Stimulated activated CD4-positive, alpha-beta T cell treated with anti-CD3 and anti-CD28 coated beads, Interleukin-15, amount 100 ng/mL, for 1 hour (primary cell): ENCODE results near the gene RELN.
"Not testable (repeated sequence)": the region's sequence is repeated elsewhere in the genome, so short reads cannot be mapped to it uniquely, and the experiment has no call there.

ENCODE experiments used
- DNase-seq, 2 donors: peaks; one replicate each; pipeline ENCODE4 v3.0.0-alpha.2; 2020; ENCODE audit warnings: low read depth in 1 of 2, low spot score in 1 of 2

RELN gene

DNA sequence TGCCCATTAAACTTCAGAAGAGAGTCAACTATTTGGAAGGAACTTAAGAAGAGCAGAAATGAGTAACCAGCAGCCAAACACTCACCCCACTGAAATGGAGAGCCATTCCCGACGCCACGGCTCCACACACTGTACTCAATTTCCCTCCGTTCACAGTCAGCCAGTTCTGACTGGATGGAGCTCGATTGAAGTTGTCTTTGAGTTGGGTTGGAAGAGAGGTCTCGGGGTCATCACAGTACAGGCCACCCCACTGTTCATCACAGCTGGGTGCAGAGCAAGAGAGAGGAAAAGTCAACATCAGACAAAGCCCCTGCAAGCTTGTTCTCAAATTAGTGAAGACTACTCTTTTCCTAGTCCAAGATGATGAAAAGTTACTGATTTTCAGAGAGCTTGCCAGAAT lies 467.5 kb downstream of the RELN start:
- no peak for DNase-seq

DNA sequence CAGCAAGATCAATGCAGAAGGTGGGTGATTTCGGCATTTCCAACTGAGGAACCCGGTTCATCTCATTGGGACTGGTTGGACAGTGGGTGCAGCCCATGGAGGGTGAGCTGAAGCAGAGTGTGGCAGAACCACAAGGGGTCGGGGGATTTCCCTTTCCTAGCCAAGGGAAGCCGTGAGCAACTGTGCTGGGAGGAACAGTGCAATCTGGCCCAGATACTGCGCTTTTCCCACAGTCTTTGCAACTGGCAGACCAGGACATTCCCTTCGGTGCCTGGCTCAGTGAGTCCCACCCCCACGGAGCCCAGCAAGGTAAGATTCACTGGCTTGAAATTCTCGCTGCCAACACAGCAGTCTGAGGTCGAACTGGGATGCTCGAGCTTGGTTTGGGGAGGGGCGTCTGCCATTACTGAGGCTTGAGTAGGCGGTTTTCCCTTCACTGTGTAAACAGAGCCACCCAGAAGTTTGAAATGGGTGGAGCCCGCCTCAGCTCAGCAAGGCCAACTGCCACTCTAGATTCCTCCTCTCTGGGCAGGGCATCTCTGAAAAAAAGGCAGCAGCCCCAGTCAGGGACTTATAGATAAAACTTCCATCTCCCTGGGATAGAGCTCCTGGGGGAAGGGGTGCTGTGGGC lies 484.8 kb downstream of the RELN start:
- no peak for DNase-seq

DNA sequence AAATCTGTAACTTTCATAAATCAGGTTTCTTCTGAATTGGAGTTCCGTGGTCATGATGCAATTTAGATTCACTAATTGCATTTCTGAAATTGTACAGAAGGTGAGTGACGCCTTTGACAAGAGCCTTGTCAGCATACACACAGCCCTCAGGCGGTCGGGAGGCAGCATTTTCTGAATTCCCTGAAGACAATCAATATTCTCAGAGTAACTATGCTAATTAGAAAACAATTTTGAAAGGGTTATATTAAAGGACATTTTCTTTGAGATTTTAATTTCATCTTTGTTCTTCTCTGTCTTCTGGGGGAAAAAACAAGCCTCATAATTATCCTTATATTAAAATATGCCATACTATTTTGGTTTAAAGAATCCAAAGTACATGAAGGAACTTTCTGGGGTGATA lies 488.3 kb downstream of the RELN start:
- DNase-seq, result no peak

DNA sequence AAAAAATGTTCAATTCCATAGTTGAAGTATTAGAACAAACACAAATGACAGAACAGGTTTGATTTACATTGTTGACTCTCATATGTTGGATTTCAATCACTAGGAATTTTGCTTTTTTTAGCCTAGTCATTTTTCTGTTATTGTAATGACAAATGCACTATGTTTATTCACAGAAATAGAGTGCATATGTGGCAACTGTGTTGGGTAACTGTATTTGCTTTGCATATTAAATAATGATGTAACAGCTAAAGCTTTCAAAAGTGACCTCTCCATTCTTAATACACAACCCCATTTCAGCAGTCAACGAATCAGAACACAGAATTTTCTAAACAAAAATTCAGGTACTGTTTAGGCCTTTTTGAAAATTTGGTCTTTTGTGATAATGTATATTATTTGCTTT lies 489.5 kb downstream of the RELN start:
- no peak for DNase-seq

DNA sequence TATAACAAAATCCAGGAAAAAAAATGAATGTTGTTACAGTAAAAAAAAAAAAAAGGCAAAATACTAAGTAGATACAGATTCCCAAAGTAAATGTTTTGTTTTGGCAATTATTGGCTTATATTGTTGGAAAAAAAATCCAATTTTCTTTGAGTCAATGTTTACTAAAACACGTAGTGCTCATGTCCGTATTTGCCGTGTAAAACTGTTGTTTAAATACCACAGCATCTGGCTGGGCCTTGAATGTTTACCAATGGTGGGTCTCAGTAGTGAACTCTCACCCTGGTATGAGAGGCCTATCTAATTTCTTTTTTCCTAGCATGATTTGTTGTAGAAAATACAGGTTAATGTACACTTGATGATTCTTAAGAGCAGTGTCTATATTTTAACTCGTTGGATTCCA lies 502.0 kb downstream of the RELN start:
- DNase-seq, result no peak

DNA sequence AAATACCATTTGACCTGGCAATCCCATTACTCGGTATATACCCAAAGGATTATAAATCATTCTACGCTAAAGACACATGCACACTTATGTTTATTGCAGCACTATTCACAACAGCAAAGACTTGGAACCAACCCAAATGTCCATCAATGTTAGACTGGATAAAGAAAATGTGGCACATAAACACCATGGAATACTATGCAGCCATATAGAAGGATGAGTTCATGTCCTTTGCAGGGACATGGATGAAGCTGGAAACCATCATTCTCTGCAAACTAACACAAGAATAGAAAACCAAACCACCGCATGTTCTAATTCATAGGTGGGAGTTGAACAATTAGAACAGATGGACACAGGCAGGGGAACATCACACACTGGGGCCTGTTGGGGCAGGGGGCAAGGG lies 502.6 kb downstream of the RELN start:
- not testable (repeated sequence) for DNase-seq

DNA sequence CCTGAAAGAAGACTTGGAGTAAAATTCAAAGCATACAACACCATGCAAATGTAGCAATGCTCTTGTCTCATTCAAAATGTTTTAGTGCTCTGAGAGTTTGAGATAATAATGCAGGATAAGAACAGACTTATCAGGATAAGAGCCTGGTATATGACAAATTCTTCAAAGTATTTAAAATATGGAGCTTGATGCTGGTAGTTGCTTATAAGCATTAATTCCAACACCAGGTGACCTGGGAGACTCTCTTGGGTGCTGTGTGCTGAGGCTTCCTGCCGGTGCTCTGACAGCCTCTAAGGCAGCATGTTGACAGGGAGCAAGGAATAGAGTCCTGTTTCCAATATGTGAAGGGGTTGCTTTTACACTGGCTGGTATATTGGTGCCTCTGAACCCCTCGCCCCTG lies 508.7 kb downstream of the RELN start:
- no peak for DNase-seq

DNA sequence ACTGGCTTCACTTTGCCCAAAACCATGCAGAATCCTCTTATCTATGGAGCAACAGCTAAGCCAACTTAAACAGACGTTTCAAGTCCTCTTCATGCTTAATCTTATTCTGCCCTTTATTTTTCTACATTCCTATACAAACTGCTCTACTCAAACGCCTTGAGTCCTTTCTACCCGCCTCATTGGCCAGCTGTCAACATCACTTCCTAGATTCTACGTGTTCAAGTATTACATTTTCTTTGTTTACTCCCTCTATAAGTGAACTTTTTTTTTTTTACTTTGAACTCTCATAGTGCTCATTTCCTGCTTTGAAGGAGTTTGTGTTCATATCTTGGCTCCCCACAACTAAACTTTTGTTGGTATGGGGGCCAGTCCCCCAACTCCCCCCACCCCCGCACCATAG lies 514.5 kb downstream of the RELN start:
- no peak for DNase-seq

DNA sequence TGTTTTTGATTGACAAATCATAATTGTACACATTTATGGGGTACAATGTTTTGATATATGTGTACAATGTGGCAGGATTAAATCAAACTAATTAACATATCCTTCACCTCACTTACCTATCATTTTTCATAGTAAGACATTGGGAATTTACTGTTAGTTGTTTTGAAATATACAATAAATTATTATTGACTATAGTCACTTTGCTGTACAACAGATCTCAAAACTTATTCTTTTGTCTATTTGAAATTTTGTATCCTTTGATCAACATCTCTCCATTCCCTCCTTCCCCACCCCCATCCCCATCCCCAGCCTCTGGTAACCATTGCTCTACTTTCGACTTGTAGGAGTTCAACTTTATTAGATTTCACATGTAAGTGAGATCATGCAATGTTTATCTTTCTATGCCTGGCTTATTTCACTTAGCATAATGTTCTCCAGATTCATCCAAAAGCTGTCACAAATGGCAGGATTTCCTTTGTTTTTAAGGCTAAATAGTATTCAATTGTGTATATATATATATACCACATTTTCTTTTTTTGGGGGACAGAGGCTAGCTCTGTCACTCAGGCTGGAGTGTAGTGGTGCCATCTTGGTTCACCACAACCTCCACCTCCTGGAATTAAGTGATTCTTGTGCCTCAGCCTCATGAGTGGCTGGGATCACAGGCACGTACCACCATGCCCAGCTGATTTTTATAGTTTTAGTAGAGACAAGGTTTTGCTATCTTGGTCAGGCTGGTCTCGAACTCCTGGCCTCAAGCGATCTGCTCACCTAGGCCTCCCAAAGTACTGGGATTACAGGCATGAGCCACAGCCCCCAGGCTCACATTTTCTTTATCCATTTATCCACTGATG lies 520.1 kb downstream of the RELN start:
- no peak for DNase-seq

DNA sequence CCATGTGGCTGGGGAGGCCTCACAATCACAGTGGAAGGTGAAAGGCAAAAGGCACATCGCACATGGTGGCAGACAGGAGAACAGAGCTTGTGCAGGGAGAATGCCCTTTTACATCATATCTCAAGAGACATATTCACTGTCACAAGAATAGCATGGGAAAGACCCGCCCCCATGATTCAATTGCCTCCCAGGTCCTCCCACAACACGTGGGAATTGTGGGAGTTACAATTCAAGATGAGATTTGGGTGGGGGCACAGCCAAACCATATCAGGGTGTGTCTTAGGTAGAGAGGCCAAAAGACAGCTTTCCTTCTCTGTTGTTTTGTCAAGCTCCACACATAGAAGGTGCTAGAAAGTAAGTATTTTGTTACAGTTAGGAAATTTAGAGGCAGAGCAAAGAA lies 522.6 kb downstream of the RELN start:
- DNase-seq, result no peak

DNA sequence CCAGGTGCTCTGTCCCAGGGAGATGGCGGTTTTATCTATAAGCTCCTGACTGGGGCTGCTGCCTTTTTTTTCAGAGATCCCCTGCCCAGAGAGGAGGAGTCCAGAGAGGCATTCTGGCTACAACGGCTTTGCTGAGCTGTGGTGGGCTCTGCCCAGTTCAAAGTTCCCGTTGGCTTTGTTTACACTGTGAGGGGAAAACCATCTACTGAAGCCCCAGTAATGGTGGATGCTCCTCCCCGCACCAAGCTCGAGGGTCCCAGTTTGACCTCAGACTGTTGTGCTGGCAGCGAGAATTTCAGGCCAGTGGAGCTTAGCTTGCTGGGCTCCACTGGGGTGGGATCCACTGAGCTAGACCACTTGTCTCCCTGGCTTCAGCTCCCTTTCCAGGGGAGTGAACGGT lies 527.1 kb downstream of the RELN start:
- no peak for DNase-seq

DNA sequence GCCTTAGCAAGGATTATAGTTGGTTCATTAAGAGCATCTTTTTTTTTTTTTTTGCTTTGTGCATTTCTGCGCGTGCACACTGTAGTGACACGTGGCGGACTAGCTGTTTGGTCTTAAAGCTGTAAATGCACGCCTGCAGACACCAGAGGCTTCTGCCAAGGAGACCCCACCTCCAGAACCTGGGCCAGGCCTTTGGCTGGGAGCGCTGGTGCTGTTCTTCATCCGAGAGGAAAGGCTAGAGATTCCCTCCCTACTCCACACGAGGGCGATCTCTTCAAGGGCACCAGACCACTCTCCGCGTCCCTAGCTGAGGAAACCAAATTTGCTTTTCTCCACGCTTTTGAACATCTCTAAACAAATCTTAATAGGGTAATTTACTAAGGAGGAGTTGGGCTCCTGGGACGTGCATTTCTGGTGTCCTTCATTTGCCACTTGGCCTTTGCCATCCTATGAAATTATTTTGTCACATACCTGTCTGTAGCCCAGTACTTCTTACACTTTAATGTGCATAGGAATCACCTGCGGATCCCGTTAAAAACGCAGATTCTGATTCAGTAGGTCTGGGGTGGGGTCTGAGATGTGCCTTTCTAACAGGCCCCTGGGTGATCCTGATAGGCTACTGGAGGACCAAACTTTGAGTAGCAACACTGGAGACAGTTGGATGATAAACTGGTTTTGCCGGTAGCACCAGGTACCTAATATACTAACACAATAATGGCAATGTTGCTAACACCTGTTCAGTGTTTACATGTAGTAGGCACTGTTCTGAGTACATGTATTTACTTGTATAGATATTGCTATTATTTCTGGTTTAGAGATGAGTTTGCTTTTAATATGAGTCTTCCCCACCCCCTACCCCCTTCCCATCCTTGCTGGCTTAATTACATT lies 542.1 kb downstream of the RELN start:
- DNase-seq, result no peak

DNA sequence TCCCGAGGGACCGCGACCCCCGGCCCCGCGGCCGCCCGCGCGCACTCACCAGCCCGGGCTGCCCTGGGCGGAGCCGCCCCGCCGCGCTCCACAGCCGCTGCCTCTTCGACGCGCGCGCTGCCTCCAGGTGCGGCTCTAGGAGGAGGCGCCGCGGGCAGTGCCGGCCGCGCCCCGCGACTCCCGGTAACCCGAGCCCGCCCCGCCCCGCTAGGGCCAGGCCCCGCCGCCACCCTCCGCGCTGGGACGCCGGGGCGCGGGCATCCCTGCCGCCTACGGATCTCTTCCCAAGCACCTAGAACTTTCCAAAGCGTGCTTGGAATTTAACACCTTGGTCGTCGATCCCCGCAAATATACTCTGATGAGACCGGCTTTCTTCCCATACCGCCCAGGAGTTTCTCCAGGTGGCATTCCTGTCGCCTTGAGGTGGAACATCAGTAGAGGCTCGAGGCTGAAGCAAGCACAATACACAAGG lies 543.4 kb downstream of the RELN start, which contains the start of gene SLC26A5:
SLC26A5 (minus strand) TSS at position 159 of the 472 bp plus-strand sequence. CDS start 24,693 bp downstream, outside the sequence.
- no peak for DNase-seq

DNA sequence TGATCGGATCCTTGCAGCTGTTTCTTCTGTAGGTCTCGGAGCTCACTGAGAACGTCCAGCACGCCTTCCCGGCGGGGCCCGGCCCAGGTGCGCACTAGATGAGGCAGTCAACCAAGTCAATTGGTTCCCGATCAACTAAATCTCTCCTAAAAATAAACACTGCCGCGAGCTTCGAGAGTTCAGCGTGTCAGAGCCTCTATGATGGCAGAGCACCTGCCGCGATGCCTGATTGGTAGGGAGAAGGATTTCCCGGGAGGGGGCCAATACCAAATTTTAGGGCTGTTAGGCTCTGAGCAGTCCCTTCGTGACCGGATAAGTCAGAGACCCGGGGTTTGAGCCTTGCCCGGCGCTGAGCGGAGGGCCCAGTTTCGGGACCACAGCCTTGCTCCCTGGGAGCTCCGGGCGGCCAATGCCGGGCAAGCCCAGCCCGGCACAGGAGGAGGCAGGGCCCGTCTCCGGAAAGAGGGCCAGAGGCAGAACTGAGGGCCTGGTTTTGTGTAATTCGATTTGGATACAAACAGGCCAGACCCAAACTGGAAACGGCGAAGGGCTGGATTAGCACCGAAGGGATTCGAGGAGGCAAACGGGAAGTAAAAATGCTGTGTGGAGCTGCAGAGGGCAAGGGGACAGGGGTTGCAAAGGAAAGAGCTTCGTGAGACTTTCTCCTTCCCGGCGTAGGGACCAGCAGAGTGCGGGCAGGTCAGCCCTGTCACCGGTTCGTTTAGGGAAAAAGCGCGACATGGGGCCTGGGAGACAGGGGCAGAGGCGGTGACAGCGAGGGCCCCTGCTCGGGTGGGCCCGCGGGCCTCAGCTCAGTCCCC lies 544.0 kb downstream of the RELN start:
- no peak for DNase-seq

DNA sequence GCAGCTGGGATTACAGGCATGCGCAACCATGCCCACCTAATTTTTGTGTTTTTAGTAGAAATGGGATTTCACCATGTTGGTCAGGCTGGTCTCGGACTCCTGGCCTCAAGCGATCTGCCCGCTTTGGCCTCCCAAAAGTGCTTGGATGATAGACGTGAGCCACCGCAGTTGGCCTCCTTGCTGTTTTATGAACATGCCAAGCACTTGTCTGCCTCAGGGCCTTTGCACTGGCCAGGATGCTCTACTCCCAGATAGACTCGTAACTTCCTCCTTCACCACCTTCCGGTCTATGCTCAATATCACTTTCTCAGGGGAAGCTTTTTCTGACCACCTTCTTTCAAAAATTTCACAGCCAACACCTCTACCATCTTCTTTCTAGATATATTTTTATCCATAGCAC lies 549.8 kb downstream of the RELN start:
- no peak for DNase-seq

DNA sequence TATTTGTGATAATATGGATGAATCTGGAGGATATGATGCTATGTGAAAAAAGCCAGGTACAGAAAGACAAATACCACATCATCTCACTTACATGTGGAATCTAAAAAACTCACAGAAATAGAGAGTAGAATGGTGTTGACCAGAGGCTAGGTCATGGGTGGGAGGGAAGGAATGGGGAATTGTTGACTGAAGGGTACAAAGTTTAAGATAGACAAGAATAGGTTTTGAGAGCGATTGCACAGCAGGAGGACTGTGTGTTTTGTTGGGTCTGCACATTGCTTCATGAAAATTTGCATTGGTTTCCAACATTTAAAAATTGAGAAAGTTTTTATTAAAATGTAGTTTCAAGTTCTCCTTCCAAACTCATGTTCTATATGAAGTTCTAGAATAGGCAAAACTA lies 551.8 kb downstream of the RELN start:
- DNase-seq, result no peak

DNA sequence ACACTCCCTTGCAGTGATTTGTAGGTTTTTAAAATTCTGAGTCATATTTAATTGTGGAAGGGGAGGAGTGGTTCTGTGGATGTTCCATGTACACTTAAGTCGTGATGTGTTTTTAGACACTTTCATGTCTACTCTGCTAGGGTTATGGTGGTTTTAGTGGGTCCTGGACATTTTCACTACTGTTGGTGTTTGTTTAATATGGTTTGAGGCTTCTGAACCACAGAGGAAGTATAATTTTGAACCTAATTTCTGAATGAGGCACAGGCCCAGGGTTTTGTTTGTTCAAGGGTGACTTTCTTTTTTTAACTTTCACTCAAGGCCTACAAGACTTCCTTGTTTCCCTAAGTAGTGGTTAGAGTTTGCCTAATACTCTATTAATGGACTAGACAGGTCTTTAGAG lies 556.7 kb downstream of the RELN start:
- no peak for DNase-seq

DNA sequence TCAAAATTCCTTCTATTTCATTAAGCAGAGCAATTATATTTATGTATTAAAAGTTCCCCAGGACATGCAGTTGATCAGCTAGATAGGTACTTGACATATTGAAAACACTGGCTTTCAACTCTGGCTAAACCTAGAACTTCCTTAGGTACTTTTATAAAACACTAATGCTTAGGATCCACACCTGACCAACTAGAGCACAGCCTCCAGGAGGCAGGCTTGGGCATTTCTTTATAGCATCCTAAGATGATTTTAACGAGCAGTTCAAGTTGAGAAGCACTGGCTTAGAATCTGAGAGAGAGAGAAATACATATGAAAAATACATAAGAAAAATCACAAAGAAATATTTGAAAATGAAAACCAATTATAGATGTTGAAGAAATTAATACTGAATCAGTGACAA lies 564.3 kb downstream of the RELN start:
- no peak for DNase-seq

DNA sequence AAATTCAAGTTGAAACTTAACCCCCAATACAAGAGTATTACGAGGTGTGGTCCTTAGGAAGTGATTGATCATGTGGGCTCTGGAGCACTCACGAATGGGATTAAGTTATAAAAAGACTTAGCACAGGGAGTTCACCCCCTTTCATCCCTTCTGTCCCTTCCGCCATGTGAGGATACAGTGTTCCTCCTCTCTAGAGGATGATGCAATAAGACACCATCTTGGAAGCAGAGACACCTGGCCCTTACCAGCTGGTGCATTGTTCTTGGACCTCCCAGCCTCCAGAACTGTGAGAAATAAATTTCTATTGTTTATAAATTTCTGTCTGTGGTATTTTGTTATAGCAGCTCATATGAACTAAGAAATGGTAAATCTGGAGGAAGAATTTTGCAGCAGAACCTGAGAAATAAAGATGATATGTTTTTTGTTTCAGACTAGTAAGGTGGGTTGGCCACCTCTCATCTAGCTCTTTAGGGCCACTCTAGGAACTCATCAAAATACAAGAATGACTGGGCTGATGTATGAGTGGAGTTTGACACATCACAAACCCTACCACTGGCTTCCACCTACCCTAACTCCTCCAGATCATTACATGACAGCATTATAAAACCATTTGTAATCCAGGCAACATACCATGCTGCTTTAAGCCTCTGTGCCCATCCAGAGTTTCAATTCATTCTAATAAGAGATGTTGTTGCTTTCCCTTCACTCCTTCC lies 565.8 kb downstream of the RELN start:
- no peak for DNase-seq
